DMS79 (cell line): ENCODE data around the gene VAX1.

ENCODE experiments used
- DNase-seq: peaks from one replicate; lab custom pipeline; 2025; lab: John Stamatoyannopoulos, UW

VAX1 gene

DNA sequence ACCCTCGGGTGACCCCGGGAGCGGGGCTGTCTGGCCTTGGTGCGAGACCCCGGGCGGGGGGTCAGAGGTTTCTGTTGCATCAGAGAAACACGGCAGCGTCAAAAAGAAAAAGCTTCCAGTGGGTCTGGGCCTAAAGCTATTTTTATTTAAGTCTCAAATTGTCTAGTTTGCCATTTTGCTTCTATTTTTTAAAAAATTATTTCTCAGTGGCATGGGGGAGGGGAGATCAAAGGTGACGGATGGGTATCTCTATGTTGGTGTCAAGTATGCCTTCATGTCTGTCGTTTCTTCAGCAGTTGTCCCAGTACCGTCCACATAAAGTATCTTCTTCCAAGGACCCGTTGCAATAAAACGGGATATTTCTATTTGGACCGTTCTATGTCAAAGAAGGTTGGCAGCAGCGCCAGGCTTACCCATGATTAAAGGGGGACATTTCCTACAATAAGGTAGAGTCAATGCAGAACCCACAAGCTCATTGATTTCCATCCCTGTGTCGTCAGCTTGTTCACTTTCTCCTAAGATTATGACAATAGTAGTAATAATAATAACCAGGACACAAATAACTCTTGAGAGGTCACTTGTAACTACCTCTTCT lies 26.0 kb upstream of the VAX1 start:
- DNase-seq: no peak

DNA sequence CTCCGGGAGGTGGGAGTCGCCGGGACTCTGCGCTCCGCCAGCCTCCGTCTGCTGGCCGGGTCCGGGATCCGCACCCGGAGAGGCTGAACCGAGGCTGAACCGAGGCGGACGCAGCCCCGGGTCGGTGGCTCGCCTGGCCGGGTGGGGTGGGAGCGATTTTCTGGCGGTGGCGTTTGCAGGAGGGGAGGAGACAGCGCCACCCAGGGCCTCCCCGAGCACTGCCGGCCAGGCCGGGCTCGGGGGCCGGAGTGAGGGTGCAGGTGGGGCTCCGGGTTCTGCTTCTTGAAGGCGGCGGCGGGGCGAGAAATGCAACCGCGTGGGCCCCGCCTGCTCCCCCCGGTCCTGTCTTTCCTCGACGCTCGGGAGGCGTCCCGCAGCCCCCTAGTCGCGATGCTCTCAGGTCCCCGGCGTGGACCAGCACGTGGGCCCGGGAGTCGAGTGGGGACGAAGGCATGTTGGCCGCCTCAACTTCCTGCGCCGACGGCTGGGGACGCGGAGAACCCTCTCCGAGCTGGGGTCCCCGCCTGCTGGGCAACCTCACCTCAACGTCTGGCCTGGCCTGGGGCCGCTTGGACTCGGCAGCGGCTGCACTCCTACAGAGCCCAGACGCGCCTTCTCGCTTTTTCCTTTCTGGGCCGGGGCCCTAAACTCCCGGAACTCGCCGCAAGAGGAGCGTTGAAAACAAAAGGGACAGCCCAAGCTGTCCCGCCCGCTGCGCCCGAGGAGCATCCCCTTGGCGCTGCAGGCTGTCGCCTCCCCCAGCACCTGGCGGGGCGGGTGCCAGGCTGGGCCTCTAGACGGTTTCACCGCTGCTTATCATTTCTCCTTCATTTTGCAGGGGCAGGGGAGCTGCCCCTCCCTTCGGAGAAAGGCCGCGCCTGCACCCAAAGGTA lies 25.2 kb upstream of the VAX1 start:
- no peak for DNase-seq

DNA sequence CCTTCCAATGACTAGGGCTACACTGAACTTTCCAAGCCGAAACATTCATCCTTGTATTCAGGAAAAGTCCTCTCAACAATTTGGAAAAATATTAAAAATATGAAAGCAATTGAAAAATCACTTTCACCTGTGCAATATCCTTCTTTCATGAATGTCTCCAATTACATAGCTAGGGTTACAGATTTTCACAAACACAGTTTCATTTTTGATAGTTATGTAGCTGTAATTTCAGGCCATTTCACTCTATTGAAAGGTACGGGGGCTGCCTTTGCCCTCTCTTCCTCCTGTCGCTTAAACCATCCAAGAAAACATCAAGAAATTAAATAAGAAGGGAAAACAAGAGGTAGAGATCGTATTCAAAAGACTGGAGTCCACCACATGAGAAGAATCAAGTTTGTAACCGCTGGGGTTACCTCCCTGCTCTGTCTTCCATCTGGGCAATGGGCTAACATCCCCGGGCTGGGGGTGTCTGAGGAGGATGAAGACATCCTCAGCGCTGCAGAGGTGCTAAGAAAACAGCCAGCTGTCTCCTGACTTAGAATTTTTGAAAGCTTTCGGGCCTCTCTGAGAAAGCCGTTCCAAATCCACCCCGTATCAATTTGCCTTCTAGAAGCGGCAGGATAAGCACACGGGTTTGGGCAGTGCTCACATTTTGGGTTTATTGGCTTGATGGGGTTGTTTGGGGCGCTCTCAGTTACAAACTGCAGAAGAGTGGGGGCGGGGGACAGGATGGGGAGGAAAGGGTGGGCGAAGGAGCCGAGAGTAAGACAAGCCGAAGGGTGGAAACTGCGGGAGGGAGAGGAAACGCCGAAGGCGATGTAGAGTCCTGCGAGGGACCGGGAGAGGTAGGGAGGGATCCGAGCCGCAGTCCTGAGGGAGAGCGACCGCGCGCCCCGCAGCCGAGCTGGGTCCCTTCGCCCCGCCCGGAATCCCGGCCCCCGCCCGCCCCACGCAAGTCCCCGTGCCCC lies 24.3 kb upstream of the VAX1 start:
- DNase-seq: no peak

DNA sequence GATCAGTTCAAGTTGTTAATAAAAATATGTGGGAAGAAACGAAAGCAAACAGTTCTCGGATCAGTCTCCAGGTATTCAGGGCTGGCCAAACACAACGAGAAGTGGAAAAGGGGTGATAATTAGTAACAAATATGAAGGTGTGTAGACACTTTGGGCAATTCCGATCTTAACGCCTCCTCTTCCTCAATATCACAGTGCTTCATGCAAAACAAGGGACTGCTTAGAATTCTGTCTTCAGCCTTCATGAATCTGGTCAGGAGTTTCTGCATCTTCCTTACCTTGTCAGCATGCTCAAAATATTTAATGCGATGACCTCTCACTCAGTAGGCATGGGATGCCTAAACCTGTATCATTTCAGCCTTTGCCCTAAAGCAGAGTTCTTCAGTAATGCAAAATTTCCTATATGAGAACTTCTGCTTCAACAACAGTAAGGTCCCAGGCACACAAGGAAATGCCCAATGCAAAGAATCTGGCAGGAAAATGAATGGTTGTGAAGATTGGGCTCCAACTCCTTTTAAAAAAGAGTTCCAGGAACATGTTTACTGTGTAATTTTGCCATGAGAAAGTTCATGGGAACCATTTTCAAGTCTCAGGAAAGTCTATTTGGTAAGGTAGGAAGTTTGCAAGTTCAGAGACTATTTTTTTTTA lies 23.4 kb upstream of the VAX1 start:
- no peak for DNase-seq

DNA sequence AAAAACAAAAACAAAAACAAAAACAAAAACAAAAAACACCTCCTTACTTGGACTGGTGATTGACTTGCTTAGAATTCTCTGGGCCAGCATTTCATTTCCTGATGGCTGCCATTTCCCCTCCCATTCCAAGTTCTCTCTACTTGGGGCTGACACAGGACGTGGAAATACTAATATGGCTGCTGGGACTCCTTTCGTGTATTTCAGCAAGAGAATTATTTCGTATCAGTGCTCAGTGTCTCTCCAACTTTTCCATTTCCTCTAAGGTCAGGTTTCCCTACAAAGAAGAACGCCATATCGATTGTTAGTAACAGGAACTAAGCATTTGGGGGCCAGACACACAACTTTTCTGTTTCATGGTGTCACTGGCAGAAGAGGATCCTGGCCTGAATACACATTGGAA lies 22.5 kb upstream of the VAX1 start:
- no peak for DNase-seq

DNA sequence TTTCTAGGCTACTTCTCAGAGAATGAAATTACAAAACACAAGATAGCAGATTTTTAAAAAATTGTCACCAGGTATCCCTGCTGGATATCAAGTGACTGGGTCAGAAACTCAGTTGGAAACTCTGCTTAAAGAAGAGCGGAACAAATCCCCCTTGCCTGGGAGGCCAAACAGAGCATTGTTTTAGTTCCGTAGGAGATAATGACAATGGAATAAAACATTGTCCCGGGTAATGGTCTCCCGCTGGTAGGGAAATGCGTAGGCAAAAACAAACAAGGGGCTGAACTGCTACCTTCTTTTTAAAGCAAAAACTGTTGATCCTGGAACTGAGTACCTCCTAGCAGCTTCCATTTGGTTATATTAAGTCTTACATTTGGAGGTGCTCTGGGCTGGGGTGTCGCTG lies 21.3 kb upstream of the VAX1 start:
- no peak for DNase-seq

DNA sequence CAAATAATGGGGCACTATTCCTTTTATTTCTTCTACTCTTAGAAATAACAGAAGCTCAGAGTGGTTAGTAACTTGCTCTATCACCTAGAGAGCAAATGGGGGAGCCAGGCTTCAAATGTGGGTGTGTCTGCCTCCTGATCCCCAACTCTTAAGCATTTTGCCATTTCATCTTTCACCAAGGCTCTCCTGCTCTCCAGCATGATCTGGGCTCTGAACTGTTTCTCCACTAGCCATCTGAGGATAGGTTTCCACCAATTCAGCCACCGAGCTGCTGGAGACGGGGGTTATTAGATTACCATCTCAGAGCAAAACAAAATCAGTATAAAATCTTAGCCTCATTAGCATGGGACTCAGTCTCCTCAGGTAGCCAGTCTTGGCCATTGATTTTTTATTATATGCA lies 20.2 kb upstream of the VAX1 start:
- DNase-seq: no peak

DNA sequence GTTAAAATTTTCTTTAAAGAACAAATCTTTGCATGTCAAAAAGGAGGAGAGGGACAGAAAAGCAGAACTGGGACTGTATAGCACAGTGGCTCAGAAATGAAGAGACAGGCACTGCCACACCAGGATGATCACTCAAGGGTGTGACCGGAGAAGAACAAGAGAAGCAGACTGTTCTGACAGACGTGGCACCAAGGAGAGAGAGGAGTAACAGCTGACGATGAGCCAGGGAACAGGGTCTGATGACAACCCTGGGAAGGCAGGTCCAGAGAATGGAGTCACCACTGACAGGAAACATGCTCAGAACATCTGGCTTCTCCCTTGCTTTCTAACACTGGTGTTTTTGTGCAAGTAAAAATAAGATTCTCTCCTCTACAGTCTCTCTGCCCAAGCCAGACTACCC lies 14.6 kb upstream of the VAX1 start:
- DNase-seq: no peak

DNA sequence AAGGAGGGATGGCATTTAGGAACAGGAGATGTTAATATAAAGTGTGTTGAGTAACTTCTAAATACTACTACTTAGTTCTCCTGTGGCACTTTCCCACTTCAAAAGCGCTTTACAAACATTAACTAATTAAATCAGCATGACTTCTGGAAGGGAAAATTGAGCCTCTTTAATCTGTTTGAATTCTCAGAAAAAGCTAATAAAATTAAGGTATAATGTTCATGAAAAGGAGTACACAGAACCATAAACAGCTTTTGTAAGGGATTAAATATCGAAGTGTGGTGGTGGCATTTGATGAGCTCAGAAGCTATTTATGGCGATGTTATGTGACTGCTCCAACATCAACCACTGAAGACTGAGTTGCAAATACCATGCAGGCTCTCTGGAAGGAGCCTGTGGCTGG lies 10.2 kb upstream of the VAX1 start:
- DNase-seq: no peak

DNA sequence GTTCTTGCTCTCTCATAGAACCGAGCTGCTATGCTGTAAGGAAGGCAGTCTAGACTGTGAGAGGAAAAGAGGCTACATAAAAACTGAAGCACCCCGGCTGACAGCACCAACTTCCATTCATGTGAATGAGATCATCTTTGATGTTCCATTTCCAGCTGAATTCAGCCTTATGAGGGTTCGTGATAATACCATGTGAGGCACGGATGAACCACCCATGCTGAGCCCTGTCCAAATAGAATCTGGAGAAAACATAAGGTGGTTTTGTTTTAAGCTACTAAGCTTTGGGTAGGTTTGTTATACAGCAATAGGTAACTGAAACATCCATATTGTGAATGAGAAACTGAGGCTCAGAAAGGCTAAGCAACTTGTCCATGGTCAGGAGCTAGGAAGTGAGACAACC lies 6.9 kb upstream of the VAX1 start:
- DNase-seq: no peak

DNA sequence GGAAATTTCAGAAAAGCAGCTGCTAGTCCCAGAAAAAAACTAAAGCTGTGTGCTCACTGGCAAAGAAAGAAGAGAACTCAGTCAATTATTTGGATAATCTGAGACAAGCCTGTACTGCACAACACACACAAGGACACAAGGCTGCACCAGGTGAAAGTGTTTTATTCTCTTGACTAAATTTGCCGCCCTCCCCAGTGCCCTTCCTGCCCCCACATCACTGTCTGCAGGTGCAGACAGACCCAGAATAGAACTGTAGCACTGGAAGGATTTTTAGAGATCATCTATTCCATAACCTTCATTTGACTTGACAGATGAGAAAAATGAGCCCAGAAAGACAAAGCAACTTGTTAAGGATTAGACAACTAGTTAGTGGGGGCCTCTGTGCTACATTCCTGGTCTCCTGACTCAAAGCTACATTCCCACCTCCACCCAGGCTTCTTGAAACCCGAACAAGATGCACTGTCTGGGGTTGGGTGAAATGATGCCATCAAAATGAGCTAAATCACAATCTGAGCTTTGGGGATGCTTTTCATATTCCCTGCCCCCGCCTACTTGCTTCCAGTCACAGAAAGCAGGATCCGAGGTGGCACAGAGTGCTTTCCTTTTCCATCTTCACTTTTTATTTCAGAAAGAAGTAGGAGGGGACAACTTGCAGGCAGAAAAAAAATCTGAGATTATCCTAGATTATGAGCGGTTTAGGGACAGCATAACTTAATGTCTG lies 5.2 kb upstream of the VAX1 start:
- DNase-seq: no peak

DNA sequence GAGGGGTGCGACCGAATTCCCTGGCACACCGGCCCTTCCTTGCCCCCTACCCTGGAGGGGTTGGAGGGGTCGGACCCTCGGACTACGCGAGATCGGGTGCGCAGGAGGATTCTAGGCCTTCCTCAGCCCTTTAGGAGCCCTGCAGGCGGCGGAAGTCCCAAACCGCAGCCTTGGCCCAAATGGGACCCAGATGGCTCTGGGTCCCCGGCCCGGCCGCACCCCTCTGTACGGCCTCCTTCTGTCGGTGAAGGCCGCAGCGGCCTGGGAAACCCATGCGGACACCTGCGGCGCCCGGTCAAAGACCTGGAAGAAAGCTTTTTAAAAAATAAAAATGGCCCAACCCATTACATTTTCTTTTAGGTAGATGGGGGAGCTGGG lies 2.4 kb upstream of the VAX1 start:
- no peak for DNase-seq

DNA sequence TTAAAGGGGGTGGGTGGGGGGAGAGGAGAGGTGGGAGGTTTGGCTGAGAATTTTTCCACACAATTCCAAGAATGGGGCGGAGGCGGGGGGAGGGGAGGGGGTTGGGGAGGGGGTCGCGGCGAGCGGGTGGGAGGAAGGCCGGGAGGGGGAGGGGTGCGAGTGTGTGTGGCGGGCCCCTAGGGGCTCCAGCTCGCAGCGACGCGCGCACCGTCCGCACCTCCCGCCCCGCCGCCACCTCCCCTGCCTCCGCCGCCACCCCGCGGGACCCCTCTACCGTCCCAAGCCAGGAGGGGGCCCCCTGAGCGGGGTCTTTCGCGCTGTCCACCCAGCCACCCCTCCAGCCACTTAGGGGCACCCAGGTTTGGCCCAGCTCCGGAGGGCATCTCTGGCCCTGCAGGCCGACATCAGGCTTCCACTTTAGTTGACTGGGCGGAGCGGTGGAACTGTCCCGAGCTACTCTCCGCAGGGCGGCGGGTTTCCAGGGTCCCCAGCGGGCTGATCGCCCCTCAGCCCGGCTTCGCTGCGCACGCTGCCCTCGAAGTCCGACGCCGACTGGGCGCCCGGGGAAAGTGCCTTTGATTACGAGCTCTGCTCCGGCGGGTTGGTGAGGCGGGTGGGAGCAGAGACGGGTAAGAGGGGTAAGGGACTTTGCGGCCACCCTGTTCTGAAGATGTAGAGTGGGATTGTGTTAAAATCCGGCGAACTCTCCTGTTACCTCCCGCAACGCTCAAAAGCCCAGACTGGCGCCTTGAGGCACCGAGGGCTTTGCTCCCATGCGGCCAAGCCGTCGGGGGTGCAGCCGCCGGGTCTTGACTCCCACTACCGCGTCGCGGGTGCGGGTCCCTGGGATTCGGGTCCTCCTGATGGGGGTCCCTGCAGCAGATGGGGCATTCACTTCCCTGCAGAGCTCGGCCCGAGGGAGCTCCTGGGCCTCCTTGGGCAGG lies 1.8 kb upstream of the VAX1 start:
- no peak for DNase-seq

DNA sequence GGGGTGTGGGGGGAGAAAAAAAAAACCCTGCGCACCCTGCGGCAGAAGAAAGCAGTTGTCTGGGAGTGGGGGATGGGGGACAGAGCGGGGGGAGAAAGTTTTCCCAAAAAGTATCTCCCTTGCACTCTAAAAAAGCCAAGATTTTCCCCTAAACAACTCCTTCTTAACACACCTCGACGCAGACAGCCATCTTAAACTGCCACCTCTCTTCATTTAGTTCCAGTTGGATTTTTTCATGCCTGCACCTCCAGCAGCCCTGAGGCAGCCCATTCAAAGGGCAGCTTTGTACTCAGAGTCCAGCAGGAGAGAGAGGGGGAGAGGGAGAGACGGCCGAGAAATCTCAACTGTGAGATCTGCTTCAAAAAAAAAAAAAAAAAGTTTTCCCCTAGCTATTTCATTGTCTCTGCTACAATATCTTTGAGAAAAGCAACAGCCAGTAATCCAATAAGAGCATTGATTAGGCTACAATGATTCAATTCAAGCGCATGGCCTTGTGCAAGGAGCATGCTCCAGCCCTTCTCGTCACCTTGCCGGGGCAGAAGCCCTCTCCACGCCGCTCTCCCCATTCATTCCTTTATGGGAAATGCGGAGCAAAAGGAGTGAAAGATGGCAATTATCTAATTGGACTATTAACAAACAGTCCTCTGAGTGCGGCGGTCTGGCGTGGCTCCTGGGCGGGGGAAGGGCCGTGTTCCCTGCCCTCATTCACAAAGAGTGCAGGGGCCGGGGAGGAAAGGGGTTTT lies 939 bp upstream of the VAX1 start:
- no peak for DNase-seq

DNA sequence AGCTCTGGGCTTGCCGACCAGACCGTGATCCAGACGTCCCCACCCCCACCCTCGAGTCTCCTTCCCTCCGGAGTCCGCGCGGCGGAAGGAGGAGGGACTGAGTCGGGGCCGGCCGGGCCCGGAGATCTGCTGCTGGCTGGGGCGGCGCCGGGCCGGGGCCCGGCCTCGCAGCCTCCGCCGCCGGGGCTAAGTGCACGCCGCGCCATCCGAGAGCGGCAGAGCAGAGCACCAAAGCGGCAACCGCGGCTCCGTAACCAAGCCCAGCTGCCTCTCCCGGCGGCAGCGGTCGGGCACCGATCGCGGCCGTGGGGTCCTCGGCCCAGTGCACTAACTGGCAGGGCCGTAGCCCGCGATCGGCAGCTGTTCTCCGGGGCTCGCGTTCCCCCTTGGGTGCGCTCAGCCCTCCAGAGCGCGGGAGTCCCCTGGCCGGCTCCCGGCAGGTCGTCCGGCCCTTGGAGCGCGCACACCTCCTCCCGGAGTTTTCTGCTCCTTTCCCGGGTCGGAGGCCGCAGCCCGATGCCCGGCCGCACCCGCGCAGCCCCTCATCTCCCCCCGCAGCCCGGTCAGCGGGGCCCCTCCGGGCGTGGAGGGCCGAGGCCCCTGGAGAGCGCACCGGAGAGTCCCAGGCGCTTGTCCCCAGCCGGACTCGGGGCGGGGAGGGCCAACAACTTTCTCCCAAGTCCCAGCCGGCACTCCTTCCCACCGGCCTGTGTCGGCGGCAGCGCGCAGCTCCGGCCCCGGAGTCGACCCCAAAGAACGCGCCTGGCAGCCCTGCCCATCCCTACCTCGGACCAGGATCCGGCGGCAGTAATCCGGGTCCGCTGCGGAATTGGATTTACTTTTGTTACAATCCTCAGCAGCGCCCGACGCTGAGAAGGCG lies 799 bp downstream of the VAX1 start:
- DNase-seq: no peak

DNA sequence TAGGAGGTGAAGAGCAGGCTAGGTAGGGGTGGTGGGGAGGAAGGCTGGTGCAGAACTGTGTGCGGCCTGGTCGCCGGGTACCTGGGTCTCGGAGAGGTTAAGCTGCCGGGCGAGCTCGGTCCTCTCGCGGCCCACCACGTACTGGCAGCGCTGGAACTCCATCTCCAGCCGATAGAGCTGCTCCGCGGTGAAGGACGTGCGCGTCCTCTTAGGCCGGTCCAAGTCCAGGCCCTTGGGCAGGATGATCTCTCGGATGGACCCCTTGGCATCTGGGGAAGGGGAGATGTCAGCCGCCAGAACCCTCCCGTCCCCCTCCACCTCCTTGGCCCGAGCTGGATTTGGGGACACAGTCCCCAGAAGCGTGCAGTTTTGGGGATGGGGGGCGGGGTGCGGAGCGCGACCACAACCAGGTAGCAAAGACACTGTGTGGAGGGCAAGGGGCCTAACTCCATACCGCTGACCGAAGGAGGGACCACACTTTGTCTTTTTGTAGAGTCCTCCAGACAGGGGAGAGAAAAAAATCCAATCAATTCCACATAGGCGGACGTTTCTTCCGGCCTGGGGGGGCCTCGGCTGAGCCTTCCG lies 1.6 kb downstream of the VAX1 start:
- DNase-seq: no peak

DNA sequence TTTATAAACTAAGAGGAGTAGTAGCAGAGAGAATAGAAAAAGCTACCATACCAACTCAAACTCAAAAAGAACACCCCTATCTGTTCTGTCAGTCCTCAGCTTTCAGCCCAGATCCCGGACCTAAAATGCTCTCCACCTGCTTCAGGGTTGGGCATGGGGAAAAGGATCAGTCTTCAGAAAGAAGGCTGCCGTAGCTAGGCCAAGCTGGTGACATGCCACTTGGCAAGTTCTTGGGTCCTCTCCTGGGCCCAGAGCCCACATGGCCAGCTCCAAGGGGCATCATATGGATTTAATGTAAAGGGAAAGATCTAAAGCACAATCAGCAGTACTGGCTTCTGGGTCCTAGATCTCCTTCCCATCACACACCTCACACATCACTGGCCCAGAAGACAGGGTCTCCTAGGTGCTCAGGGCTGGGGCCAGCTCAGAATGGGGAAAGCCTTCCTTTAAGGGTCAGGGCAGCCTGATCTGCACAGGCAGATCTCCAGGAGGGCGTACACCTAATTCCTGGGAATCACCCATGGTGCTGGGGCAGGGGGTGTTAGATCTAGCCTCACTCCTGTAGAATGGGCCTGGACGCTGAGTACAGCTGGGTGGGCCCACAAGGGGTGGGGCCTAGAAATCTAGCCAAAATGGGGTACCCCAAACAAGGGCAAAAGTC lies 2.5 kb downstream of the VAX1 start:
- DNase-seq: no peak

DNA sequence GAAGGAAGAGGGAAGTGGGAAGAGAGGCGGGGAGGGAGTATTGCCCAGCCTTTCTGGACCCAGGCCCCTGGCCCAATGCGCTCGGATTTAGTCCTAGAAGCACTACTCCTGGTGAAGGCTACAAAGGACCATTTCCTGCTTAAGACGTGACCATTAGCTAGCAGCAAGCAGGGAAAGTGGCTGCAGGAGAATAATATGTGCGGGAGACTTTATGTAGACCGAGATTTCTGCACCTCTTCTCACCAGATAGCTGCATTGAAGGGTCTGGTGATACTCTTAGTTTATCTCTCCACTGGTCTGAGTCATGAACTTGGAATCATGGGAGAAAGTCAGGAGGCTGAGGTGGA lies 3.1 kb downstream of the VAX1 start:
- no peak for DNase-seq
